ENCODE measurements around the gene GALNT13.

GRCh38 chr2:154338352-154338967 is 466.7 kb downstream of the GALNT13 start:
- no peak for TF ChIP-seq TAF1 (IDR thresholded peaks at IDR 0.05; ENCODE audit: borderline replicate concordance, low read depth, low read length)
- no peak for TF ChIP-seq NBN (IDR thresholded peaks at IDR 0.05)
- TF ChIP-seq PAX5 (IDR thresholded peaks at IDR 0.05; ENCODE audit: borderline replicate concordance, low read depth, low read length), result no peak
- no peak for TF ChIP-seq CTCF (IDR thresholded peaks at IDR 0.05 in 2 of 3, conservative IDR thresholded peaks at IDR 0.05 in 1 of 3; ENCODE audit: control insufficient read depth in 2 of 3, extremely low read depth in 1 of 3, insufficient read depth in 1 of 3, low read depth in 3 of 3, low read length in 3 of 3)
- TF ChIP-seq ETV6 (conservative IDR thresholded peaks at IDR 0.05 in 1 of 2, IDR thresholded peaks at IDR 0.05 in 1 of 2; ENCODE audit: borderline replicate concordance in 1 of 2, low read depth in 1 of 2), result no peak
- no peak for TF ChIP-seq MYC (IDR thresholded peaks at IDR 0.05; ENCODE audit: insufficient read depth, insufficient read length, insufficient replicate concordance, low read length, severe bottlenecking)
- no peak for TF ChIP-seq BHLHE40 (IDR thresholded peaks at IDR 0.05; ENCODE audit: borderline replicate concordance in 1 of 2, low read depth in 2 of 2, low read length in 1 of 2)
- TF ChIP-seq RCOR1 (conservative IDR thresholded peaks at IDR 0.05; ENCODE audit: low read depth, low read length), result no peak
- no peak for TF ChIP-seq CEBPB (IDR thresholded peaks at IDR 0.05; ENCODE audit: borderline replicate concordance in 1 of 2, low read depth in 2 of 2, low read length in 2 of 2)
- no peak for TF ChIP-seq REST (IDR thresholded peaks at IDR 0.05; ENCODE audit: low read depth, low read length)

Measured in GM12878 (cell line).